ENCODE measurements around the gene MACROD2.
A peak's percentile ranks its signal among the peaks of the same experiment; 100 is the strongest.

Gene MACROD2

DNA sequence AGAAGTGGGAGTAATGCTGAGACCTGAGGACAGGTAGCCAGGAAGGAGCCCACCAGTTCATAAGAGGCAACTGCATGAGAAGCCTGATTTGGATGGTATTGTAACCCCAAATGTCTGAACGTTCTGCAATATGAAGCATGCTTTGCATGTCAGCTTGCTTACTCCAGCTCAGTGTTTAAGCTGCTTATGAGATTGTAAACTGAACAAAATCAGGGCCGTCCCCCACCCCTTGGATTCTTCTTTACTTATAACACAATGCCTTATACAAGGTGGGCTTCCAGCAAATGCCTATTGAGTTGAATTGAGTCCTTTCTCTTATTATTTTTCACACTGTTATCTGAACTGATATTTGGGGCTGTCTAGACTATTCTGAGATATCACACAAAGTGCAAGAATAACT is 1816.6 kb downstream of the MACROD2 start:
- TF ChIP-seq, protein P1, sequence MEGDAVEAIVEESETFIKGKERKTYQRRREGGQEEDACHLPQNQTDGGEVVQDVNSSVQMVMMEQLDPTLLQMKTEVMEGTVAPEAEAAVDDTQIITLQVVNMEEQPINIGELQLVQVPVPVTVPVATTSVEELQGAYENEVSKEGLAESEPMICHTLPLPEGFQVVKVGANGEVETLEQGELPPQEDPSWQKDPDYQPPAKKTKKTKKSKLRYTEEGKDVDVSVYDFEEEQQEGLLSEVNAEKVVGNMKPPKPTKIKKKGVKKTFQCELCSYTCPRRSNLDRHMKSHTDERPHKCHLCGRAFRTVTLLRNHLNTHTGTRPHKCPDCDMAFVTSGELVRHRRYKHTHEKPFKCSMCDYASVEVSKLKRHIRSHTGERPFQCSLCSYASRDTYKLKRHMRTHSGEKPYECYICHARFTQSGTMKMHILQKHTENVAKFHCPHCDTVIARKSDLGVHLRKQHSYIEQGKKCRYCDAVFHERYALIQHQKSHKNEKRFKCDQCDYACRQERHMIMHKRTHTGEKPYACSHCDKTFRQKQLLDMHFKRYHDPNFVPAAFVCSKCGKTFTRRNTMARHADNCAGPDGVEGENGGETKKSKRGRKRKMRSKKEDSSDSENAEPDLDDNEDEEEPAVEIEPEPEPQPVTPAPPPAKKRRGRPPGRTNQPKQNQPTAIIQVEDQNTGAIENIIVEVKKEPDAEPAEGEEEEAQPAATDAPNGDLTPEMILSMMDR (conservative IDR thresholded peaks at IDR 0.05; ENCODE audit: low read depth, low read length) = no peak
- no peak overlapping the region for H3K4me3 ChIP-seq (ENCODE audit: low read depth, low read length)
- DNase-seq (ENCODE audit: low read depth) = no peak

DNA sequence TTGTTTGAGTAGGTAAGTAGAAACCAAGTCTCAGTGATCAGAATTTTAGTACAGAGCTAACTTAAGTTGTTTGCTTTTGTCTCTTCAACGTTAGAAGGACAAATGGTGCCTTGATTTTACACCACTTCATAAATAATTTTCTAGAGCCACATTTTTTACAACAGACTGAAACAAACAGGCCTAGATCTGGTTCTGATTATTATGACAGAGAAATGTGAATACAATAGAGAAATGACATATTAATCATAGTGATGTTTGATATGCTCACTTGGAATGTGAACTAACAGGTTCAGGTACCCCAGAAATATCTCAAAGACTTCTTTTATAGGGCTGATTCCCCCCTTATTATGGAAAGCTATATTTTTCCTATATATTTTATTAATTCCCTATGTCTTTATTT is 1817.4 kb downstream of the MACROD2 start:
- DNase-seq (ENCODE audit: low read depth) = no peak
- H3K4me3 ChIP-seq (ENCODE audit: low read depth, low read length) = no peak overlapping the region
- TF ChIP-seq, protein P1 (conservative IDR thresholded peaks at IDR 0.05; ENCODE audit: low read depth, low read length) = no peak

DNA sequence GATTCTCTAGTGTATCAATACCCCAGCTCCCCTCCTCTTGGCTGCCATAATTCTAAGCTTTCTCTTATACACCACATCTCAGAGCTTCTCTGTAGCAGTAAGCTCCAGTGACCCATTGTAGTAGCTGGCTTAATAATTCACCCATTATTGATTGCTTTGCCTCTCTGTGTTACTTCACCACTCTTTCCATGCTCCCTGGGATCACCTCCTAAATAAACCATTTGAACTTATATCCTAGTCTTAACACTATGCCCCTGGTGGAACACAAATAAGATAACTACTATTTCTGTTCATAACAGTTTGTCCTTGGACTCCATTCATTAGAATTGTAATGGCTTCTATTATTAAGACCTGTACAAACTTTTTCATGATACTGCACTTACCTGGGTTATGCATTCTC is 1819.0 kb downstream of the MACROD2 start:
- DNase-seq (ENCODE audit: low read depth) = no peak
- TF ChIP-seq, protein P1 (conservative IDR thresholded peaks at IDR 0.05; ENCODE audit: low read depth, low read length) = no peak
- no peak overlapping the region for H3K4me3 ChIP-seq (ENCODE audit: low read depth, low read length)

DNA sequence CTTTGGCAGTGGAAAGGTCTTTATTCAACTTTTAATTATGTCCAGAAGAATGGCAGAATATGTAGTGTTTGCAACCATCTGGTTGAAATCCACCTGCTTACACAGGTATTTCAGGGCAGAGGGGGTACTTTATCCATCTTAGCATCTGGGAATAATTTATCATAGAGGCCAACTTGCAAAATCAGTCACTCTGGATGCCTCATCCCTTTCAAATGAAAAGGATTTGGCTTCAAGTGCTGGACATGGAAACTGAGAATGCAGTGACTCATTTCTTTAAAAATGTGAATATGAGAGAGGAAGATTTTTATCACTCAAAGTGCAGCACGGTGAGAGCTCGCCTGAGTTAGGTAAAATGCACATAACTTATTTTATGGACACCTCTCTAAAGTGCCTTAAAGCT is 1819.6 kb downstream of the MACROD2 start:
- TF ChIP-seq, protein P1 (conservative IDR thresholded peaks at IDR 0.05; ENCODE audit: low read depth, low read length) = no peak
- peak; percentile 18 for DNase-seq (ENCODE audit: low read depth)
- H3K4me3 ChIP-seq (ENCODE audit: low read depth, low read length) = no peak overlapping the region

DNA sequence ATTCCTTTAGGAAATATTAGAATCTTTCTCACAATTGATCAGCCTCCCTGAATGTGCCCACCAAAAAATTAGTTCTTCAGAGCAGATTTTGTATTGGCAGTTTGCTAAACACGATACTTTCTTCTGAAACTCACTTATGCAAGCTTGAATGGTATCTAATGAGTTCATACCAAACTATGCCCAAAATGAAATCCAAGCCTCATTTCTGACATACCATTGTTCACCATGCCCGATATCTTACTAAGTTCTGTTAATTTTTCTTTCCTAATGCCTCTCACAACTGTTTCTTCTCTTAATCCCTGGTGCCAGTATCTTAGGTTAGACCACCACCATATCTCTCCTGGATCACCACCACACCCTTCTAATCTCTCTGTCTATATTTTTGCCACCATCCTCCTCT is 1822.0 kb downstream of the MACROD2 start:
- TF ChIP-seq, protein P1 (conservative IDR thresholded peaks at IDR 0.05; ENCODE audit: low read depth, low read length) = no peak
- DNase-seq (ENCODE audit: low read depth) = no peak

DNA sequence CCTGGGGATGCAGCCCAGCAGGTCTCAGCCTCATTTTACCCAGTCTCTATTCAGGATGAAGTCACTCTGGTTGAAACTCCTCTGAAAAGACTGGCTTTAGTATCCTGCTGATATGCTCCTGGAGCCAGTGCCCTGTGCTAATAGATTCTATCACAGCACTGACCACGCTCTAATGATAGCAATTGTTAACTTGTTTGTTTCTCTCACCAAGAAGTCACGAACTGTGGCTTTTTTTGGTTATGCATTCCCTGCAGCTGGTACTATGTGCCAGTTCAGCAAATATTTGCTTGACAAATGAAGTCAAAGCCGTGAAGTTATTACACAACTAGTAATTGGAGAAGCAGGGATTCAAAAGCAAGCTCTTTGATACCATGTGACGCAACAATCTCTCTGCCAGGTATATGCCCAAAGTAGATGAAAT is 1823.3 kb downstream of the MACROD2 start:
- DNase-seq (ENCODE audit: low read depth) = no peak
- H3K4me3 ChIP-seq (ENCODE audit: low read depth, low read length) = no peak overlapping the region
- TF ChIP-seq, protein P1 (conservative IDR thresholded peaks at IDR 0.05; ENCODE audit: low read depth, low read length) = no peak

More for the DNA sequence above, 1822.0 kb downstream of the MACROD2 start:
- no peak overlapping the region for H3K4me3 ChIP-seq (ENCODE audit: low read depth, low read length)

DNA sequence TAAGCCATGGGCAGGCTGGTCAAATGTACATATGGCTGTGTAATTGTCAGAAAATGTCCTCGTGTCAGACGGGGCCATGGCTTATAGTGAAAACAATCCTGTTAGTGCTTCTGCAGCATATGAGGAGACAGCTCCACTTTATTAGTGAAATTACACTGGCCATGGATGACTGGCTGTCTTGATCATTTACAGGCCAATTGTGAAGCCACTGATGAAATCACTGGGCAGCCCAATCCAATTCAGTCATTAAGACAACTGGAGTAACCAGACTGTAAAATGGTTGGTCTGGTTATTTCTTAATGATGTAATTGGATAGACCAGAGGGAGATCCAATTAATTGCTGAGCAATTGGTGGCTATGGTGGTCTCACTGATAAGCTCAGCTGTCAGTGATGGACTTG is 1828.4 kb downstream of the MACROD2 start:
- no peak for DNase-seq (ENCODE audit: low read depth)
- H3K4me3 ChIP-seq (ENCODE audit: low read depth, low read length) = no peak overlapping the region
- TF ChIP-seq, protein P1 (conservative IDR thresholded peaks at IDR 0.05; ENCODE audit: low read depth, low read length) = no peak
